ENCODE data around the gene SAMM50.

Gene SAMM50

DNA sequence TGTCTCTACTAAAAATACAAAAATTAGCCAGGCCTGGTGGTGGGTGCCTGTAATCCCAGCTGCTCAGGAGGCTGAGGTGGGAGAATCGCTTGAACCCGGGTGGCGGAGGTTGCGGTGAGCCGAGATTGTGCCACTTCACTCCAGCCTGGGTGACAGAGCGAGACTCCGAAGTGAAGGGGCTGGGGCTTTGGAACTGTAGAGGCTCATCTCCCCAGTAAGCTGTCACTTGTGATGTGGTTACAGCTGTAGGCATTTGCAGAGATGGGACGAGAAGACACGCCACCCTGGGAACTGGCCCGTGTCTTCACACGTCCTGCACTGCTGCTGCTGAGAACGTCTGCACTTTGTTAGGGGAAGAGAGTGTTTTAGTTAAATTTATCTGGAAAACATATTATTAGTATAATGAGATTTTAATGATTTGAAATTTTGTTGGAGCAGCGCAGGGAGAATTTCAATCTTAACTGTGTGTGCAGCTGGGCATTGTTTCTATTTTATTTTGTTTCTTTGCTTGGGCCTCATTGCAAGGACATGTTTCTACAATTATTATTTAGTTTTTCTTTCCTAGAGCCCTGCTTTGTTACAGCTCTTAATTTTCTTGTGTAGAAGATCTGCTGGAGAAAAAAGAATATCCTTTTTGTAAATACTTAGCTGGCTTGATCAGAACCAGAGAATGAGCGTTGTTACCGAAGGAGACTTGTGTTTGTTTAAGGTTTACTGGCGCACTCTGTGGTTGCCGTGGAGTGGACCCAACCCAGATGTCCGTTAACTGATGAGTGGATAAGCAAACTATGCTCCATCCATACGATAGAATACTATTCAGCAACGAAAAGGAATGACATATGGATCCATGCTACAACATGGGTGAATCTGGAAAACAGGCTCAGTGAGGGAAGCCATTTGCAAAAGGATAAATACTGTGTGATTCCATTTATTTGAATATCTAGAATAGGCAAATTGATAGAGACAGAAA, 87.3 kb downstream of the SAMM50 start:
- no peak overlapping the region for H3K27ac Mint-ChIP-seq
- no peaks in the 10 kb centered on the region for H3K9me3 Mint-ChIP-seq
- peaks cover 33% of the 10 kb centered on the region for H3K4me1 Mint-ChIP-seq
- H3K27me3 Mint-ChIP-seq: peaks cover 22% of the 10 kb centered on the region
- no peak overlapping the region for H3K4me3 Mint-ChIP-seq
- ATAC-seq (no peak), DNase-seq (no peak)

DNA sequence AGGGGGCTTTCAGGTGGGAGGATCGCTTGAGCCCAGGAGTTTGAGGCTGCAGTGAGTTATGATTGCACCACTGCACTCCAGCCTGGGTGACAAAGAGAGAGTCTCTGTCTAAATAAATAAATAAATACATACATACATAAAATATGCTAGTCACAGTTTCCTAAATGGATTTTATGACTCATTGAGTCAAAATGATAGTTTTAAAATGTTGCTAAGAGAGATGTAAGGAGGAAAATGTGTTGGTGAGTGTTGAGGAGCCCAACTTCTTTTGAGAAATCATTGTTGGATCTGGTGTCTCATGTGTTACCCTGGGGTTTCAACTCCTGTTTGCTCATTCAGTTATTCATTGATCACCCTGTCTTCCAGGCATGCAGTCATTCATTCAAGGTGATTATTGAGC, 89.9 kb downstream of the SAMM50 start:
- Mint-ChIP-seq H3K4me1 (peaks cover 42% of the 10 kb centered on the region), H3K4me3 (no peak overlapping the region), H3K27me3 (peaks cover 17% of the 10 kb centered on the region), H3K27ac (no peak overlapping the region), H3K9me3 (no peaks in the 10 kb centered on the region)
- DNase-seq: no peak
- no peak for ATAC-seq
